Naive thymus-derived CD8-positive, alpha-beta T cell (primary cell): ENCODE results near the gene RITA1. TPM values are rescaled to one million over a fixed set of nuclear protein-coding genes. Genes with fewer than 3 reads are reported as not detected.

Source experiments
- ATAC-seq, 2 donors: fragments of 150-1000 bp; cut with Tn5 transposase in 1 of 2; sonication (Bioruptor Pico), chemical (Tn5 transposase) in 1 of 2; 1 replicate in 1 of 2; 2 replicates in 1 of 2; pipeline ENCODE4 v1.10.0; 2021; ENCODE audit warnings: mild to moderate bottlenecking in 2 of 2, moderate library complexity in 2 of 2
- POLR2A ChIA-PET: fragments of 350-600 bp; sonication (Branson Sonifier 250); formaldehyde crosslinking; loops from one replicate; lab custom pipeline; 2021; ENCODE audit warnings: antibody characterized with exemption; lab: Charles Lee
- DNase-seq, 10 donors: peaks; one replicate each; pipeline versions ENCODE4 v3.0.0 to v3.0.0-alpha.2; 2020 to 2022
- H3K27ac Mint-ChIP-seq, 10 donors: one replicate each; pipeline ENCODE4 v1.8.0; 2020 to 2022; ENCODE audit warnings: mild to moderate bottlenecking in 10 of 10, mixed read lengths in 10 of 10, moderate library complexity in 4 of 10, inconsistent platforms in 1 of 10
- H3K27me3 Mint-ChIP-seq, 5 donors: one replicate each; pipeline ENCODE4 v1.8.0; 2021 to 2022; ENCODE audit warnings: mixed read lengths in 5 of 5
- H3K36me3 Mint-ChIP-seq, 3 donors: one replicate each; pipeline ENCODE4 v1.8.0; 2020 to 2022; ENCODE audit warnings: mixed read lengths in 3 of 3, mild to moderate bottlenecking in 2 of 3, inconsistent platforms in 1 of 3
- H3K4me1 Mint-ChIP-seq, 4 donors: one replicate each; pipeline ENCODE4 v1.8.0; 2021 to 2022; ENCODE audit warnings: mixed read lengths in 4 of 4
- H3K4me3 Mint-ChIP-seq, 10 donors: one replicate each; pipeline ENCODE4 v1.8.0; 2020 to 2022; ENCODE audit warnings: mild to moderate bottlenecking in 10 of 10, mixed read lengths in 10 of 10, moderate library complexity in 6 of 10, inconsistent platforms in 1 of 10
- H3K9me3 Mint-ChIP-seq, 9 donors: one replicate each; pipeline ENCODE4 v1.8.0; 2020 to 2022; ENCODE audit warnings: mixed read lengths in 9 of 9, mild to moderate bottlenecking in 3 of 9, inconsistent platforms in 1 of 9, moderate library complexity in 1 of 9
- polyA plus RNA-seq, 3 donors: library from polyadenylated mRNA; unstranded; fragments of 300-500 nt; fragmentation: Illumina TruSeq; gene quantifications; one replicate each; pipeline ENCODE4 v1.2.3, GENCODE V29; 2021
- total RNA-seq, 8 experiments: library from RNA in 2 of 8; stranded (reverse) in 2 of 8; gene quantifications; one replicate each; pipeline ENCODE4 v1.2.3 and lab custom pipeline; 2021 to 2026

Gene RITA1
- total and polyA plus RNA-seq, 5 experiments from 2014 or later = 12.8 to 26.2 (median 22.9) TPM

GRCh38 chr12:113220593-113221180 lies 35.2 kb downstream of the RITA1 start:
- Mint-ChIP-seq H3K9me3 (no peaks in the 10 kb centered on the region), H3K27me3 (no peaks in the 10 kb centered on the region), H3K36me3 (no peaks in the 10 kb centered on the region), H3K4me1 (peaks cover 20 to 46% (median 42%) of the 10 kb centered on the region in 4 donors), H3K27ac (peak overlapping the region; percentile 85 to 96 (median 92)), H3K4me3 (peak overlapping the region; percentile 85 to 95 (median 92))
- POLR2A ChIA-PET = interaction anchor here (1.0 to 5.1 kb wide), 5 partner anchors 10 to 242 kb away, joined by 3 to 46 read pairs (median 19); partner anchors contain the start of genes DDX54, OAS2 and RITA1
- DNase-seq (no peak), ATAC-seq (no peak)

- POLR2A ChIA-PET = interaction anchor here (0.6 to 5.1 kb wide), 10 partner anchors 10 to 1078 kb away, joined by 3 to 46 read pairs (median 8); partner anchors contain the start of genes DDX54, OAS2, RITA1 and SLC8B1
- peak within 1 kb of the TSS; percentile 88 to 96 (median 94) for H3K27ac Mint-ChIP-seq
- peak within 1 kb of the TSS; percentile 85 to 95 (median 92) for H3K4me3 Mint-ChIP-seq
- H3K27me3 Mint-ChIP-seq = no peaks in the 10 kb centered on the region
- peak; percentile 95 to 99 (median 98) for DNase-seq
- ATAC-seq = peak; percentile 93 to 95
- no peaks in the 10 kb centered on the region for H3K9me3 Mint-ChIP-seq
- H3K36me3 Mint-ChIP-seq = no peaks in the 10 kb centered on the region
- H3K4me1 Mint-ChIP-seq = peaks cover 20 to 43% (median 41%) of the 10 kb centered on the region in 4 donors
Observed at GRCh38 chr12:113221181-113221996, 35.9 kb downstream of the RITA1 start, which contains the start of gene TPCN1. TSS of gene TPCN1 (plus strand) at chr12:113221464. CDS start at chr12:113226853, 5,389 bp downstream.

DNA sequence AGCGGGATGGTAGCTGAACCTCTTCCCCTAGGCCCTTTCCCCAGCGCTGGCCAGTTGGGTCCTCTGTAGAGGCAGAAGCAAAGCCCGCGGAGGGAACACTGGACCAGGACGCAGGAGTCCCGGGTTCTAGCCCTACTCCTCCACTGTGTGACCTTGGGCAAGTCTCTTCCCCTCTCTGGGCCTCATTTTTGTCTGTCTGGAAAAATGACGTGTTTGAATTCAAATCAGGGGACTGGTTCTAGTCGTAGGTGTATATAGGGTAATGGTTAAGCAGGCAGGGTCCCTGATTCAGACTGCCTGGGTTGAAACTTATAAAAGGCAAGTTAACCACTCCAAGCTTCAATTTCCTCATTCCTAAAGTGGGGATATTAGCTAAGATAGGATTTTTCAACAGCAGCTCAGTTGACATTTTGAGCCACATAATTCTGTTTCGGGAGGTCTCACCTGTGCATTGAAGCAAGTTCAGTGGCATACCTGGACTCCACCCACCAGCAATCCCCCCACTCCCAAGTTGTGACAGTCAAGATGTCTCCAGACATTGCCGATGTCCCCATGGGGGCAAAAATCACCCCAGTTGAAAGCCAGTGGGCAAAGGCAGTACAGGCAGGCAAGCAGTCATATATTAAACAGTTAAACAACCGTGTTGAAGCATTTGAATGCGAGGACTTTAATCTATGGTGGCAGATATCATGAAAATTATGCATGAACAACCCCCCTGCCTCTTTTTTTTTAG lies 36.6 kb downstream of the RITA1 start:
- Mint-ChIP-seq H3K4me1 (peaks cover 18 to 42% (median 38%) of the 10 kb centered on the region in 4 donors), H3K27me3 (no peaks in the 10 kb centered on the region), H3K4me3 (peak overlapping the region; percentile 85 to 95 (median 92)), H3K9me3 (no peaks in the 10 kb centered on the region), H3K27ac (peak overlapping the region; percentile 88 to 96 (median 93)), H3K36me3 (peaks cover 0 to 4% (median 0%) of the 10 kb centered on the region in 3 donors)
- POLR2A ChIA-PET = interaction anchor here (0.6 to 5.1 kb wide), 11 partner anchors 9 to 112 kb away, joined by 3 to 46 read pairs (median 3); partner anchors contain the start of genes DDX54, RITA1 and SLC8B1
- ATAC-seq = no peak
- peak in 5 of 10 donors; percentile 16 to 27 (median 20) for DNase-seq

- H3K36me3 Mint-ChIP-seq = peaks cover 0 to 10% (median 3%) of the 10 kb centered on the region in 3 donors
- peaks cover 15 to 39% (median 32%) of the 10 kb centered on the region in 4 donors for H3K4me1 Mint-ChIP-seq
Observed at GRCh38 chr12:113222730-113223531, 37.4 kb downstream of the RITA1 start.

GRCh38 chr12:113224955-113225354 lies 39.4 kb downstream of the RITA1 start:
- H3K27me3 Mint-ChIP-seq = no peaks in the 10 kb centered on the region
- no peak for DNase-seq
- peaks cover 2 to 23% (median 5%) of the 10 kb centered on the region in 3 donors for H3K36me3 Mint-ChIP-seq
- ATAC-seq = no peak
- no peak overlapping the region for H3K4me3 Mint-ChIP-seq
- POLR2A ChIA-PET = interaction anchor here (0.5 to 5.1 kb wide), 2 partner anchors 6 to 30 kb away, joined by 4 to 46 read pairs; no protein-coding TSS in a partner anchor
- no peaks in the 10 kb centered on the region for H3K9me3 Mint-ChIP-seq
- peaks cover 17 to 56% (median 50%) of the 10 kb centered on the region in 4 donors for H3K4me1 Mint-ChIP-seq
- peak overlapping the region in 1 of 10 donors; percentile 19 for H3K27ac Mint-ChIP-seq

More at GRCh38 chr12:113222730-113223531, 37.4 kb downstream of the RITA1 start:
- Mint-ChIP-seq H3K4me3 (peak overlapping the region; percentile 85 to 95 (median 92)), H3K27me3 (no peaks in the 10 kb centered on the region), H3K9me3 (no peaks in the 10 kb centered on the region), H3K27ac (peak overlapping the region; percentile 4 to 96 (median 93))
- ATAC-seq (no peak), DNase-seq (peak in 3 of 10 donors; percentile 33 to 34 (median 34))
- POLR2A ChIA-PET = interaction anchor here (0.6 to 5.1 kb wide), 12 partner anchors 8 to 112 kb away, joined by 3 to 46 read pairs (median 3); partner anchors contain the start of genes DDX54, RITA1 and SLC8B1

- Mint-ChIP-seq H3K4me1 (peaks cover 16 to 61% (median 50%) of the 10 kb centered on the region in 4 donors), H3K27me3 (no peaks in the 10 kb centered on the region), H3K36me3 (peaks cover 5 to 32% (median 8%) of the 10 kb centered on the region in 3 donors), H3K9me3 (no peaks in the 10 kb centered on the region), H3K4me3 (no peak overlapping the region), H3K27ac (peak overlapping the region in 1 of 10 donors; percentile 32)
- DNase-seq = no peak
- ATAC-seq = no peak
- POLR2A ChIA-PET = interaction anchor here (0.7 to 1.6 kb wide), 2 partner anchors 11 to 40 kb away, joined by 3 read pairs; no protein-coding TSS in a partner anchor
Observed at GRCh38 chr12:113226696-113227568, 41.4 kb downstream of the RITA1 start.

DNA sequence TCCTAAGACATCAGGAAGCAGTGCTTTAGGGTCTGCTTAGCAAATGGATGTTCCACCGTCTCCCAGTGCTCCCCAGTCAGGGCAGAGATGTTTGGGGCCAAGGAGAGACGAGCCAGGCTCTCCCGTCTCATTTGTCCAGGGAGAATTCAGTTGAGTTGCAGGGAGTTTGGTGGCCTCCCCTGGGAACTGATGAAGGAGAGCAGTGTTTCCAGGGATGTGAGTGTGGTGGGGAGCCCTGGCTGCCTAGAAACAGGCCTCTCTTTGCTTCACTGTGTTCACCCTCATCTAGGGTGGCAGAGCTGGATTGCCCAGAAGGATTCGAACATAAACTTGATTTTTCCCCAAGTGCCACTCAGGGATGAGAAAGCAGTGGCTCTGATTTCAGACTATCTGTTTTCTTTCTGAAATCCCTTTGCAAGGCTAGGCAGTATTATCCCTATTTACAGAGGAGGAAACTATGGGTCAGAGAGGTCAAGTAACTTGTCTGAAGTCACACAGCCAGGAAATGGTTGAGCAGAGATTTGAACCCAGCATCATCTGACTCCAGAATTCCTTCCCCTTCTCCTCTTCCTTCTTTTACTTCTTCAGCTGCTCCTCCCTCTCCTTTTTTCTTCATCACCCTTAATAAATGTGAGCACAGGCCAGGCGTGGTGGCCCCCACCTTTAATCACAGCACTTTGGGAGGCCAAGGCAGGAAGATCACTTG lies 42.3 kb downstream of the RITA1 start:
- Mint-ChIP-seq H3K36me3 (peaks cover 5 to 32% (median 8%) of the 10 kb centered on the region in 3 donors), H3K9me3 (no peaks in the 10 kb centered on the region), H3K4me1 (peaks cover 9 to 60% (median 47%) of the 10 kb centered on the region in 4 donors), H3K27ac (peak overlapping the region in 2 of 10 donors; percentile 32 to 49), H3K27me3 (no peaks in the 10 kb centered on the region), H3K4me3 (no peak overlapping the region)
- DNase-seq (no peak), ATAC-seq (no peak)
- POLR2A ChIA-PET = interaction anchor here (1.2 to 1.6 kb wide), 2 partner anchors 20 to 40 kb away, joined by 3 to 4 read pairs; no protein-coding TSS in a partner anchor

DNA sequence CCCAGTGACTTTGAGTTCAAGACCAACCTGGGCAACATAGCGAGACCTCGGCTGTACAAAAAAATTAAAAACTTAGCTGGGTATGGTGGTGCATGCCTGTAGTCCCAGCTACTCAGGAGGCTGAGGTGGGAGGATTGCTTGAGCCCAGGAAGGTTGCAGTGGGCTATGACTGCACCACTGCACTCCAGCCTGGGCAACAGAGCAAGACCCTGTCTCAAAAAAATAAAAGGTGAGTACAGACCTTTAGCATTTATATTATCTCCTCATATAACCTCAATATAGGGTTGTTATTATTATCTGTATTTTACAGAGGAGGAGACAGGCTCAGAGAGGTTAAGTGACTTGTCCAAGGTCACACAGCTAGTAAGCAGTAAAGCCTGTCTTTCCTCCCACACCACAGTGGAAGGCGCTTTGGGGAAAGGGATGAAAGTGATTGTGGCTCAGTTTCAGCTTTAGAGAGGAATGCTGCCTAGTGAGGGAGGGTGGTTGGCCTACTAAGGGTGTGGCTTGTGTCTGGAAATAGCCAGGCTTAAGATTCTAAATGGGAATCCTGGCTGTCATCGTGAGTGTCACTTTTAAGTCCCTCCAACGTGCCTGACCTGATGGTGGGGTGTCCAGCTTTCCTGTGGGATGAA lies 43.0 kb downstream of the RITA1 start:
- H3K9me3 Mint-ChIP-seq = no peaks in the 10 kb centered on the region
- DNase-seq (no peak), ATAC-seq (no peak)
- H3K4me3 Mint-ChIP-seq = no peak overlapping the region
- H3K36me3 Mint-ChIP-seq = peaks cover 9 to 36% (median 10%) of the 10 kb centered on the region in 3 donors
- peak overlapping the region in 5 of 10 donors; percentile 22 to 78 (median 37) for H3K27ac Mint-ChIP-seq
- no peaks in the 10 kb centered on the region for H3K27me3 Mint-ChIP-seq
- POLR2A ChIA-PET = interaction anchor here (1.2 to 5.0 kb wide), 2 partner anchors 6 to 21 kb away, joined by 4 to 46 read pairs; partner anchors contain the start of gene TPCN1
- peaks cover 10 to 61% (median 47%) of the 10 kb centered on the region in 4 donors for H3K4me1 Mint-ChIP-seq
